GM12873 (cell line): ENCODE data around the gene SLC38A10.

Source experiments
- CTCF ChIP-seq: IDR thresholded peaks from 2 replicates; pipeline ENCODE4 v1.5.1; 2012; ENCODE audit warnings: low read depth, mild to moderate bottlenecking, moderate library complexity, low read length, control low read depth; ENCODE audit not compliant: insufficient read depth; ENCODE audit errors: missing control alignments

Gene SLC38A10

GRCh38 chr17:81289627-81290026, 5.5 kb downstream of the SLC38A10 start:
- TF ChIP-seq CTCF: no peak

GRCh38 chr17:81288715-81289114, 6.4 kb downstream of the SLC38A10 start:
- TF ChIP-seq CTCF: no peak

GRCh38 chr17:81287741-81288430, 7.2 kb downstream of the SLC38A10 start:
- no peak for TF ChIP-seq CTCF

GRCh38 chr17:81287152-81287551, 8.0 kb downstream of the SLC38A10 start:
- no peak for TF ChIP-seq CTCF

GRCh38 chr17:81286491-81287145, 8.5 kb downstream of the SLC38A10 start:
- TF ChIP-seq CTCF: no peak

- no peak for TF ChIP-seq CTCF
Observed at GRCh38 chr17:81285894-81286293, 9.2 kb downstream of the SLC38A10 start.

- no peak for TF ChIP-seq CTCF
Observed at GRCh38 chr17:81285179-81285878, 9.8 kb downstream of the SLC38A10 start.
